Left ventricle myocardium inferior (tissue), 1 donor: ENCODE results near the gene OR2T1. TPM values are rescaled to one million over a fixed set of nuclear protein-coding genes. Genes with fewer than 3 reads are reported as not detected.
"Not testable (repeated sequence)": the region's sequence is repeated elsewhere in the genome, so short reads cannot be mapped to it uniquely, and the experiment has no call there.

Experiments
- DNase-seq: peaks from one replicate; pipeline ENCODE4 v3.0.0-alpha.2; 2020
- H3K27ac ChIP-seq: fragments of 200-600 bp; replicated peaks from 2 replicates; pipeline ENCODE4 v1.8.0; 2021
- H3K27me3 ChIP-seq: fragments of 200-600 bp; 2 replicates; pipeline ENCODE4 v1.8.0; 2021; ENCODE audit warnings: low read depth
- H3K36me3 ChIP-seq: fragments of 200-600 bp; 2 replicates; pipeline ENCODE4 v1.8.0; 2021
- H3K4me1 ChIP-seq: fragments of 200-600 bp; 2 replicates; pipeline ENCODE4 v1.8.0; 2021
- H3K4me3 ChIP-seq: fragments of 200-600 bp; 2 replicates; pipeline ENCODE4 v1.8.0; 2021; ENCODE audit warnings: mild to moderate bottlenecking, moderate library complexity
- H3K9me3 ChIP-seq: fragments of 200-600 bp; replicated peaks from 2 replicates; pipeline ENCODE4 v1.8.0; 2021
- intact Hi-C: fragments of 100-400 bp; cut with micrococcal nuclease; formaldehyde crosslinking; loops from one replicate; pipeline ENCODE4 v1.11.0; 2022
- total RNA-seq: library from RNA; stranded (reverse); fragmentation: NEBNext Ultra II Directional; extraction: Animal tissue kit (Norgen Biotek cat#: 25700); gene quantifications from one replicate; pipeline ENCODE4 v1.2.1, GENCODE V29; 2021
- donor health status: DM: no; HTN: yes; CAD: no; lungs with severe emphysema.

The OR2T1 gene
- total RNA-seq, 1 donor from 2014 or later = not detected

GRCh38 chr1:248456635-248457034 is 53.8 kb downstream of the OR2T1 start:
- intact Hi-C loops, H3K36me3 ChIP-seq, DNase-seq, H3K27ac ChIP-seq, H3K9me3 ChIP-seq, H3K4me3 ChIP-seq, H3K4me1 ChIP-seq, H3K27me3 ChIP-seq: not testable (repeated sequence)

Other genes starting within 250 kb of the OR2T1 start
- not detected for gene OR2M2, start 228.2 kb upstream of the OR2T1 start, total RNA-seq
- gene OR2M3, start 205.8 kb upstream of the OR2T1 start, total RNA-seq = not detected
- gene OR2M4, start 171.6 kb upstream of the OR2T1 start, total RNA-seq = not detected
- gene OR2T33, start 125.1 kb upstream of the OR2T1 start, total RNA-seq = not detected
- not detected for gene OR2T12, start 99.6 kb upstream of the OR2T1 start, total RNA-seq
- not detected for gene OR2M7, start 78.5 kb upstream of the OR2T1 start, total RNA-seq
- gene OR14C36, start 54.3 kb upstream of the OR2T1 start, total RNA-seq = not detected
- gene OR2T4, start 41.4 kb upstream of the OR2T1 start, total RNA-seq = not detected
- gene OR2T6, start 27.3 kb upstream of the OR2T1 start, total RNA-seq = not detected
- not detected for gene OR2T2, start 42.6 kb downstream of the OR2T1 start, total RNA-seq
- gene OR2T3, start 70.3 kb downstream of the OR2T1 start, total RNA-seq = not detected
- not detected for gene OR2T5, start 85.5 kb downstream of the OR2T1 start, total RNA-seq
- gene OR2G6, start 105.0 kb downstream of the OR2T1 start, total RNA-seq = not detected
- gene OR2T29, start 159.7 kb downstream of the OR2T1 start, total RNA-seq = not detected
- gene OR2T34, start 171.7 kb downstream of the OR2T1 start, total RNA-seq = not detected
- gene OR2T10, start 194.7 kb downstream of the OR2T1 start, total RNA-seq = not detected
- gene OR2T11, start 232.0 kb downstream of the OR2T1 start, total RNA-seq = not detected
- not detected for gene OR2T35, start 242.2 kb downstream of the OR2T1 start, total RNA-seq